Right ventricle myocardium superior (tissue), 1 donor: ENCODE measurements around the gene ZNF827. TPM values are rescaled to one million over a fixed set of nuclear protein-coding genes. Genes with fewer than 3 reads are reported as not detected.

Source experiments
- ATAC-seq: fragments of 200-7000 bp; cut with Tn5 transposase; one replicate; pipeline ENCODE4 v1.9.1; 2020; ENCODE audit warnings: mild to moderate bottlenecking; ENCODE audit not compliant: poor library complexity
- DNase-seq: peaks from one replicate; pipeline ENCODE4 v3.0.0-alpha.2; 2020
- intact Hi-C: fragments of 100-400 bp; cut with DNase I; formaldehyde crosslinking; loops from one replicate; pipeline ENCODE4 v1.11.2; 2022
- total RNA-seq: library from RNA; stranded (reverse); fragmentation: NEBNext Ultra II Directional; extraction: Animal tissue kit (Norgen Biotek cat#: 25700); gene quantifications from one replicate; pipeline ENCODE4 v1.2.1, GENCODE V29; 2021
- donor health status: DM: no; HTN: yes; CAD: no; lungs with severe emphysema.

ZNF827 gene
- total RNA-seq, 1 donor from 2014 or later, result 13.0 TPM

GRCh38 chr4:145936142-145936996, 2.3 kb downstream of the ZNF827 start:
- DNase-seq (peak; percentile 69), ATAC-seq (peak; percentile 70)
- intact Hi-C loops, result loop anchor here (2.0 to 10.0 kb wide), 2 partner anchors 50 to 238 kb away; partner anchors contain the start of gene LSM6

GRCh38 chr4:145935253-145936141, 3.1 kb downstream of the ZNF827 start:
- DNase-seq, result peak; percentile 68
- ATAC-seq, result peak; percentile 49
- intact Hi-C loops, result loop anchor here (2.0 to 10.0 kb wide), 2 partner anchors 49 to 239 kb away; partner anchors contain the start of gene LSM6

GRCh38 chr4:145934434-145935047, 4.1 kb downstream of the ZNF827 start:
- ATAC-seq, result no peak
- DNase-seq, result no peak
- intact Hi-C loops, result loop anchor here (10.0 kb wide), 1 partner anchor 240 kb away; the partner anchor contains the start of gene LSM6

- intact Hi-C loops, result loop anchor here (10.0 kb wide), 1 partner anchor 242 kb away; the partner anchor contains the start of gene LSM6
- DNase-seq (no peak), ATAC-seq (no peak)
Observed at GRCh38 chr4:145933134-145933533, 5.5 kb downstream of the ZNF827 start.

- no peak for ATAC-seq
- DNase-seq, result no peak
- intact Hi-C loops, result loop anchor here (10.0 kb wide), 1 partner anchor 243 kb away; the partner anchor contains the start of gene LSM6
Observed at GRCh38 chr4:145931403-145931802, 7.2 kb downstream of the ZNF827 start.

- intact Hi-C loops, result loop anchor here (10.0 kb wide), 1 partner anchor 244 kb away; the partner anchor contains the start of gene LSM6
- DNase-seq, result no peak
Observed at GRCh38 chr4:145930592-145930991, 8.0 kb downstream of the ZNF827 start.

GRCh38 chr4:145929415-145930178, 9.0 kb downstream of the ZNF827 start:
- ATAC-seq, result peak; percentile 42
- intact Hi-C loops, result loop anchor here (10.0 kb wide), 1 partner anchor 245 kb away; the partner anchor contains the start of gene LSM6
- no peak for DNase-seq

More at GRCh38 chr4:145930592-145930991, 8.0 kb downstream of the ZNF827 start:
- peak; percentile 33 for ATAC-seq

- ATAC-seq, result no peak
- no peak for DNase-seq
- intact Hi-C loops, result no loop called here
Observed at GRCh38 chr4:145928748-145929147, 9.9 kb downstream of the ZNF827 start.

- ATAC-seq (no peak), DNase-seq (no peak)
- intact Hi-C loops, result no loop called here
Observed at GRCh38 chr4:145927030-145927429, 11.6 kb downstream of the ZNF827 start.

GRCh38 chr4:145921231-145921630, 17.4 kb downstream of the ZNF827 start:
- ATAC-seq (no peak), DNase-seq (no peak)
- intact Hi-C loops, result no loop called here

GRCh38 chr4:145920205-145920604, 18.4 kb downstream of the ZNF827 start:
- ATAC-seq (peak; percentile 62), DNase-seq (no peak)
- intact Hi-C loops, result no loop called here

- no peak for DNase-seq
- ATAC-seq, result no peak
- intact Hi-C loops, result no loop called here
Observed at GRCh38 chr4:145912376-145912775, 26.2 kb downstream of the ZNF827 start.

- intact Hi-C loops, result no loop called here
- peak; percentile 69 for ATAC-seq
Observed at GRCh38 chr4:145909773-145910172, 28.9 kb downstream of the ZNF827 start.

GRCh38 chr4:145909281-145909715, 29.3 kb downstream of the ZNF827 start:
- DNase-seq (peak; percentile 81), ATAC-seq (peak; percentile 97)
- intact Hi-C loops, result no loop called here

More at GRCh38 chr4:145909773-145910172, 28.9 kb downstream of the ZNF827 start:
- DNase-seq, result peak; percentile 53

GRCh38 chr4:145907812-145908211, 30.8 kb downstream of the ZNF827 start:
- ATAC-seq (no peak), DNase-seq (no peak)
- intact Hi-C loops, result no loop called here

- ATAC-seq (no peak), DNase-seq (no peak)
- intact Hi-C loops, result no loop called here
Observed at GRCh38 chr4:145907390-145907789, 31.2 kb downstream of the ZNF827 start.

GRCh38 chr4:145904413-145905177, 34.0 kb downstream of the ZNF827 start:
- DNase-seq (no peak), ATAC-seq (no peak)
- intact Hi-C loops, result no loop called here
